ENCODE data around the gene PRTN3. TPM values are rescaled to one million over a fixed set of nuclear protein-coding genes. Genes with fewer than 3 reads are reported as not detected.

PRTN3 gene
- total RNA-seq, 1 experiment from 2014 or later, result 2.7 TPM

DNA sequence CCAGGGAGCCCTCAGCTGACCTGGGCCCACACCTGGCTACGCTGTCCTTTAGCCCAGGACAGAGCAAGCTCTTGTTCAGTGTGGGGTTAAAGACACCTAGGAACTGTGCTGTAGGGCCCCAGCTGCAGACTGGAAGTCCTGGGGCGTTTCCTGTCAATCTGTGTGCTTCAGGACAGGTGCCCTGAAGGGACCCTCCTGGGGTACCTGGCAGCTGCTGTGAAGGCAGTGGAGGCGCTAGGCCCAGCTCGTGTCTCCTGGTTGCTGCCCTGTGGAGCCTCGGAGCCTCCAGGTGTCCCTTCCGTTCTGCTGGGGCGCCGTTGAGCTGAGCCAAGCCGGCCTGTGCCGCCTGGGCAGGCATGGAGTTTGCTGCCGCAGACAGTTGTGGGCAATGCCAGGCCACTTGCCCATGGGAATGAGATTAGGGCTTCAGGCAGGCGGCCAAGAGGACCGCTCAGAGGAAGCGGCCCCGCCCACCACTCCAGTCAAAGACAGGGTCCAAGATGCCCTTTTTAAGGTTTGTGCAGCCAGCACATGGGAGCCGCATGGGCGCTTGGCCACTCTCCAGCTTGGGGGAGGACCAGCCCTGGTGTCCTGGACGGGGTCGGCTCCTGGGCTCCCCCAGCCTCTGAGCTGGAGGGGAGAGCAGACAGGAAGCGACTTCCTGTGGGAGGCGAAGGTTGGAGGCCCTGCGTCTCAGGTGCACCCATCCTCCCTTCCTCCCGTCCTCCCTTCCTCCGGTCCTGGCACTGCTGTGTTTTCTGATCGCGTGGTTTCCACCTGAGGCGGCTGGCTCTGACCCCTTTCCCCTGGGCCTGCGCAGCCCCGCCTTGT, 39.6 kb upstream of the PRTN3 start:
- ChIA-PET RAD21 (ENCODE audit: low non-redundant PET in 1 of 2, low total read pairs in 2 of 2, uncharacterized antibody in 2 of 2, unreplicated experiment in 2 of 2) (no interaction called here), CTCF (no interaction called here), POLR2A (no interaction called here)
- DNase-seq (ENCODE audit: low read depth, low spot score), result no peak
- ATAC-seq, result no peak
- Histone ChIP-seq H3K79me2 (ENCODE audit: insufficient read depth, low read length) (peaks cover 85% of the 10 kb centered on the region), H3K36me3 (ENCODE audit: control insufficient read depth in 1 of 2, insufficient read depth in 2 of 2, low read length in 2 of 2) (peaks cover 43 to 78% of the 10 kb centered on the region in 2 experiments; a peak in 3 of 4 replicates), H3K27ac (ENCODE audit: low read depth, low read length) (peak overlapping the region; percentile 53), H3K9ac (ENCODE audit: low read length) (peak overlapping the region; percentile 92; the same call in 1 of the 2 replicates), H3K9me2 (ENCODE audit: insufficient read depth) (no peaks in the 10 kb centered on the region), H3K27me3 (ENCODE audit: insufficient read depth, low read length) (no peaks in the 10 kb centered on the region), H4K20me1 (ENCODE audit: insufficient read depth) (peaks cover 59% of the 10 kb centered on the region; the same call in 1 of the 2 replicates), H3K9me3 (ENCODE audit: control insufficient read depth in 1 of 2, insufficient read depth in 1 of 2, low read depth in 1 of 2, low read length in 2 of 2) (no peaks in the 10 kb centered on the region), H3K4me3 (replicated peaks in 1 of 2; ENCODE audit: low read depth in 1 of 2, low read length in 2 of 2) (no peak overlapping the region), H3K4me1 (ENCODE audit: control insufficient read depth in 1 of 2, insufficient read depth in 2 of 2, low read length in 2 of 2) (peaks cover 17 to 34% of the 10 kb centered on the region in 2 experiments), H3K4me2 (ENCODE audit: low read length) (no peak overlapping the region), H2AFZ (ENCODE audit: low read depth, low read length, poor library complexity, severe bottlenecking) (no peak overlapping the region)
- no TSS peak for BruUV-seq (replicated peaks)
- TF ChIP-seq TCF7L2 (IDR thresholded peaks at IDR 0.05; ENCODE audit: borderline replicate concordance, extremely low read depth, insufficient read depth, insufficient read length) (no peak), POLR2AphosphoS5 (IDR thresholded peaks at IDR 0.05; ENCODE audit: low read depth, low read length) (0 out of 2 replicates have a peak, but pooled peaks have one; percentile 13)
- intact Hi-C loops (cut with micrococcal nuclease), result no loop called here

DNA sequence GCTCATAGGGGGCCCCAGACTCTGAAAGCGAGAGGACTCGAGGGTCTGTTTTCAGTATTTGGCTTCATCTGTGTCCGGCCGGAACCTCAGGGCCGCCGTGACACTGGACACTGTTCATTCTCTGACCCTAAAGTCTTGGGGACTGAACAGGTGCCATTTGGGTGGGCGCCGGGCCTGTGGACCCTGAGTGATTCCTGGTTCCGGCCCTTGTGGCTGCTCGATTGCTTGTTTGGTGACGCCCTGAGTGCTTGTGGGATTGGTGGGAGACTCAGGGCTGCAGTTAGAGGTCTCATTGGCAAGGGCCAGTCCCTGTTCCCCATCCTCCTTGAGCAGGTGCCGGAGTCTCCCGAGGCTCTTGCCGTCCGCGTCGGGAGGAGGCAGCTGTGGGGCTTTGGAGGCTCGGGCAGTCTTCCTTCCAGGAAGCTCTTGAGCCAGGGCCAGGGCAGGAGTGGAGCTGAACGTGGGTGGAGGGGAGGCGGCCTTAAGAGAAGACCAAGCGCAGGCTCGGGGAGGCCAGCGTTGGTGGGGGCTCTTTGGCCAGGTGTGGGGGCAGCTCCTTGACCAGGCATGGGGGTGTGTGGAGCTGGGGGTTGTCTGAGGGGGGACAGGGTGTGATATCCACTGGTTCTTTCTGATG, 38.8 kb upstream of the PRTN3 start:
- H3K9me2 ChIP-seq (ENCODE audit: insufficient read depth), result no peaks in the 10 kb centered on the region
- intact Hi-C loops (cut with micrococcal nuclease), result no loop called here
- H3K4me2 ChIP-seq (ENCODE audit: low read length), result no peak overlapping the region
- RAD21 ChIA-PET (ENCODE audit: low non-redundant PET in 1 of 2, low total read pairs in 2 of 2, uncharacterized antibody in 2 of 2, unreplicated experiment in 2 of 2), result no interaction called here
- TF ChIP-seq YY1 (IDR thresholded peaks at IDR 0.05; ENCODE audit: extremely low read depth, insufficient replicate concordance, low read depth, low read length) (no peak), JUND (IDR thresholded peaks at IDR 0.05) (no peak), FOSL1 (IDR thresholded peaks at IDR 0.05; ENCODE audit: low read depth) (no peak), CBX3 (IDR thresholded peaks at IDR 0.05; ENCODE audit: low read depth) (no peak), SP1 (IDR thresholded peaks at IDR 0.05; ENCODE audit: low read depth) (no peak)
- TF ChIP-seq, protein P1, sequence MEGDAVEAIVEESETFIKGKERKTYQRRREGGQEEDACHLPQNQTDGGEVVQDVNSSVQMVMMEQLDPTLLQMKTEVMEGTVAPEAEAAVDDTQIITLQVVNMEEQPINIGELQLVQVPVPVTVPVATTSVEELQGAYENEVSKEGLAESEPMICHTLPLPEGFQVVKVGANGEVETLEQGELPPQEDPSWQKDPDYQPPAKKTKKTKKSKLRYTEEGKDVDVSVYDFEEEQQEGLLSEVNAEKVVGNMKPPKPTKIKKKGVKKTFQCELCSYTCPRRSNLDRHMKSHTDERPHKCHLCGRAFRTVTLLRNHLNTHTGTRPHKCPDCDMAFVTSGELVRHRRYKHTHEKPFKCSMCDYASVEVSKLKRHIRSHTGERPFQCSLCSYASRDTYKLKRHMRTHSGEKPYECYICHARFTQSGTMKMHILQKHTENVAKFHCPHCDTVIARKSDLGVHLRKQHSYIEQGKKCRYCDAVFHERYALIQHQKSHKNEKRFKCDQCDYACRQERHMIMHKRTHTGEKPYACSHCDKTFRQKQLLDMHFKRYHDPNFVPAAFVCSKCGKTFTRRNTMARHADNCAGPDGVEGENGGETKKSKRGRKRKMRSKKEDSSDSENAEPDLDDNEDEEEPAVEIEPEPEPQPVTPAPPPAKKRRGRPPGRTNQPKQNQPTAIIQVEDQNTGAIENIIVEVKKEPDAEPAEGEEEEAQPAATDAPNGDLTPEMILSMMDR (IDR thresholded peaks at IDR 0.05 in 2 of 3, conservative IDR thresholded peaks at IDR 0.05 in 1 of 3; ENCODE audit: borderline replicate concordance in 1 of 3, insufficient read depth in 1 of 3, low read depth in 2 of 3, low read length in 2 of 3), result no peak
- TF ChIP-seq, protein P2, sequence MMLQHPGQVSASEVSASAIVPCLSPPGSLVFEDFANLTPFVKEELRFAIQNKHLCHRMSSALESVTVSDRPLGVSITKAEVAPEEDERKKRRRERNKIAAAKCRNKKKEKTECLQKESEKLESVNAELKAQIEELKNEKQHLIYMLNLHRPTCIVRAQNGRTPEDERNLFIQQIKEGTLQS (IDR thresholded peaks at IDR 0.05), result no peak
- ATAC-seq (no peak), DNase-seq (ENCODE audit: low read depth, low spot score) (no peak)
- no TSS peak for BruUV-seq (replicated peaks)
- H3K4me3 ChIP-seq (replicated peaks in 1 of 2; ENCODE audit: low read depth in 1 of 2, low read length in 2 of 2), result no peak overlapping the region
- peaks cover 17 to 30% of the 10 kb centered on the region in 2 experiments for H3K4me1 ChIP-seq (ENCODE audit: control insufficient read depth in 1 of 2, insufficient read depth in 2 of 2, low read length in 2 of 2)
- H3K9me3 ChIP-seq (ENCODE audit: control insufficient read depth in 1 of 2, insufficient read depth in 1 of 2, low read depth in 1 of 2, low read length in 2 of 2), result no peaks in the 10 kb centered on the region
- POLR2A ChIA-PET, result interaction anchor here (0.6 to 0.8 kb wide), 2 partner anchors 51 to 99 kb away, joined by 3 to 4 read pairs; no protein-coding TSS in a partner anchor
- CTCF ChIA-PET, result no interaction called here
- 0 out of 2 replicates have a peak overlapping the region, but pooled peaks have one; percentile 12 for H3K9ac ChIP-seq (ENCODE audit: low read length)
- H3K27ac ChIP-seq (ENCODE audit: low read depth, low read length), result peak overlapping the region; percentile 53; the same call in 1 of the 2 replicates
- H3K79me2 ChIP-seq (ENCODE audit: insufficient read depth, low read length), result peaks cover 92% of the 10 kb centered on the region
- H3K36me3 ChIP-seq (ENCODE audit: control insufficient read depth in 1 of 2, insufficient read depth in 2 of 2, low read length in 2 of 2), result peaks cover 47 to 85% of the 10 kb centered on the region in 2 experiments; a peak in 3 of 4 replicates
- H4K20me1 ChIP-seq (ENCODE audit: insufficient read depth), result peaks cover 65% of the 10 kb centered on the region; the same call in 1 of the 2 replicates
- H3K27me3 ChIP-seq (ENCODE audit: insufficient read depth, low read length), result no peaks in the 10 kb centered on the region
- H2AFZ ChIP-seq (ENCODE audit: low read depth, low read length, poor library complexity, severe bottlenecking), result no peak overlapping the region

All from HCT116 (cell line).